Calu3 (cell line): ENCODE data around the gene ANO8. TPM values are rescaled to one million over a fixed set of nuclear protein-coding genes. Genes with fewer than 3 reads are reported as not detected.

Experiments
- BruUV-seq: library from RNA; stranded (reverse); fragments of 400-500 nt; replicated peaks from 2 replicates; lab custom pipeline; 2021; lab: Mats Ljungman, UMichigan
- CTCF ChIA-PET: fragments of 300-600 bp; sonication (Branson Sonifier 250); formaldehyde crosslinking; loops from one replicate; lab custom pipeline; 2022; ENCODE audit warnings: antibody characterized with exemption; lab: Charles Lee
- DNase-seq: peaks from one replicate; pipeline ENCODE4 v3.0.0; 2022
- H3K27ac Mint-ChIP-seq: one replicate; pipeline ENCODE4 v1.8.0; 2022; ENCODE audit warnings: mixed read lengths; ENCODE audit not compliant: unreplicated experiment
- H3K27me3 Mint-ChIP-seq: one replicate; pipeline ENCODE4 v1.8.0; 2022; ENCODE audit warnings: mixed read lengths; ENCODE audit not compliant: unreplicated experiment
- H3K36me3 Mint-ChIP-seq: one replicate; pipeline ENCODE4 v1.8.0; 2022; ENCODE audit warnings: mild to moderate bottlenecking, moderate library complexity, mixed read lengths; ENCODE audit not compliant: insufficient read depth, unreplicated experiment
- H3K4me1 Mint-ChIP-seq: one replicate; pipeline ENCODE4 v1.8.0; 2022; ENCODE audit warnings: mild to moderate bottlenecking, low read depth, mixed read lengths; ENCODE audit not compliant: unreplicated experiment
- H3K4me3 Mint-ChIP-seq: one replicate; pipeline ENCODE4 v1.8.0; 2022; ENCODE audit warnings: mild to moderate bottlenecking, low read depth, moderate library complexity, mixed read lengths; ENCODE audit not compliant: unreplicated experiment
- H3K9me3 Mint-ChIP-seq: one replicate; pipeline ENCODE4 v1.8.0; 2022; ENCODE audit warnings: low read depth, mixed read lengths; ENCODE audit not compliant: unreplicated experiment
- intact Hi-C: fragments of 100-400 bp; cut with micrococcal nuclease; formaldehyde crosslinking; loops from one replicate; pipeline ENCODE4 v1.10.0; 2022; ENCODE audit not compliant: unreplicated experiment
- total RNA-seq: library from RNA; stranded (reverse); gene quantifications from 2 replicates; pipeline ENCODE4 v1.2.3, GENCODE V29; 2022
- TF ChIP-seq, protein P1 (sequence below): fragments of 200-600 bp; IDR thresholded peaks from one replicate; pipeline ENCODE4 v1.8.0; 2022; ENCODE audit warnings: antibody characterized with exemption; ENCODE audit not compliant: unreplicated experiment

The ANO8 gene
- total RNA-seq, 1 experiment from 2014 or later, result 10.5 TPM

DNA sequence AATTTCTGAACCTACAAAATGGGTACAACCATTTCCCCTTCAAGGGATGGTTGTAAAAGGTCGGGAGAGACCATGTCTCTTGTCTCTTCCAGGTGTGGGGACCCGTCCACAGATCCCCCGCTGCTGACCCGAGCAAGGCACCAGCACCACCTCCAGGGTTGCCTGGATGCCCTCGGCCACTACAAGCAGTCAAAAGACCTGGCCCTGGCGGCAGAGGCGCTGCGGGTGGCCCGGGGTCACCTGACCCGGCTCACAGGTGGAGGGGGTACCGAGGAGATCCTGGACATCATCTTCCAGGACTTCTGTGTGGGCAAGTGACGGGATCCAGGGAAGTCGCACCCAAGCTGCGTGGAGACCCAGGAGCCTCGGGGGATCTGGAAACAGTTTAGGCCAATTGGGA is 6.7 kb upstream of the ANO8 start:
- no peak overlapping the region for H3K27ac Mint-ChIP-seq
- H3K9me3 Mint-ChIP-seq, result no peaks in the 10 kb centered on the region
- H3K4me3 Mint-ChIP-seq, result no peak overlapping the region
- BruUV-seq, result no TSS peak
- H3K27me3 Mint-ChIP-seq, result no peaks in the 10 kb centered on the region
- CTCF ChIA-PET, result no interaction called here
- H3K4me1 Mint-ChIP-seq, result no peaks in the 10 kb centered on the region
- intact Hi-C loops, result no loop called here
- TF ChIP-seq, protein P1, sequence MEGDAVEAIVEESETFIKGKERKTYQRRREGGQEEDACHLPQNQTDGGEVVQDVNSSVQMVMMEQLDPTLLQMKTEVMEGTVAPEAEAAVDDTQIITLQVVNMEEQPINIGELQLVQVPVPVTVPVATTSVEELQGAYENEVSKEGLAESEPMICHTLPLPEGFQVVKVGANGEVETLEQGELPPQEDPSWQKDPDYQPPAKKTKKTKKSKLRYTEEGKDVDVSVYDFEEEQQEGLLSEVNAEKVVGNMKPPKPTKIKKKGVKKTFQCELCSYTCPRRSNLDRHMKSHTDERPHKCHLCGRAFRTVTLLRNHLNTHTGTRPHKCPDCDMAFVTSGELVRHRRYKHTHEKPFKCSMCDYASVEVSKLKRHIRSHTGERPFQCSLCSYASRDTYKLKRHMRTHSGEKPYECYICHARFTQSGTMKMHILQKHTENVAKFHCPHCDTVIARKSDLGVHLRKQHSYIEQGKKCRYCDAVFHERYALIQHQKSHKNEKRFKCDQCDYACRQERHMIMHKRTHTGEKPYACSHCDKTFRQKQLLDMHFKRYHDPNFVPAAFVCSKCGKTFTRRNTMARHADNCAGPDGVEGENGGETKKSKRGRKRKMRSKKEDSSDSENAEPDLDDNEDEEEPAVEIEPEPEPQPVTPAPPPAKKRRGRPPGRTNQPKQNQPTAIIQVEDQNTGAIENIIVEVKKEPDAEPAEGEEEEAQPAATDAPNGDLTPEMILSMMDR, result no peak
- peaks cover 36% of the 10 kb centered on the region for H3K36me3 Mint-ChIP-seq
- no peak for DNase-seq

DNA sequence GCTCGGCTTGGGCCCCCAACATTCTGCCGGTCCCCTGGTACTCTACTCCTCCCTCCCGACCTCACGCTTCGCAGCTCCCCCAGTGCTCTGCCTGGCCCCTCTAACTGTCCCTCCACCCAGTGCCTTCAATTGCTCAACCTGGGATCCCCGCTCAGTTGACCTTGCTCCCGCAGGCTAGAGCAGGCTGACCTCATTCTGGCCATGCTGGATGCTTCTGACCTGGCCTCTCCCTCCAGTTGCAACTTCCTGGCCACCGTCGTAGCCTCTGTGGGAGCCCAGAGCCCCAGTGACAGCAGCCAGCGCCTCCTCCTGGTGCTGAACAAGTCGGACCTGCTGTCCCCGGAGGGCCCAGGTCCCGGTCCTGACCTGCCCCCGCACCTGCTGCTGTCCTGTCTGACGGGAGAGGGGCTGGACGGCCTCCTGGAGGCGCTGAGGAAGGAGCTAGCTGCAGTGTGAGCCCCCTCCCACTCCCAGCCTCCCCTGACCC is 6.3 kb upstream of the ANO8 start:
- intact Hi-C loops, result no loop called here
- Mint-ChIP-seq H3K36me3 (peaks cover 32% of the 10 kb centered on the region), H3K9me3 (no peaks in the 10 kb centered on the region), H3K27me3 (no peaks in the 10 kb centered on the region), H3K27ac (no peak overlapping the region), H3K4me3 (no peak overlapping the region), H3K4me1 (no peaks in the 10 kb centered on the region)
- TF ChIP-seq, protein P1, result no peak
- BruUV-seq, result no TSS peak
- no peak for DNase-seq
- CTCF ChIA-PET, result no interaction called here

DNA sequence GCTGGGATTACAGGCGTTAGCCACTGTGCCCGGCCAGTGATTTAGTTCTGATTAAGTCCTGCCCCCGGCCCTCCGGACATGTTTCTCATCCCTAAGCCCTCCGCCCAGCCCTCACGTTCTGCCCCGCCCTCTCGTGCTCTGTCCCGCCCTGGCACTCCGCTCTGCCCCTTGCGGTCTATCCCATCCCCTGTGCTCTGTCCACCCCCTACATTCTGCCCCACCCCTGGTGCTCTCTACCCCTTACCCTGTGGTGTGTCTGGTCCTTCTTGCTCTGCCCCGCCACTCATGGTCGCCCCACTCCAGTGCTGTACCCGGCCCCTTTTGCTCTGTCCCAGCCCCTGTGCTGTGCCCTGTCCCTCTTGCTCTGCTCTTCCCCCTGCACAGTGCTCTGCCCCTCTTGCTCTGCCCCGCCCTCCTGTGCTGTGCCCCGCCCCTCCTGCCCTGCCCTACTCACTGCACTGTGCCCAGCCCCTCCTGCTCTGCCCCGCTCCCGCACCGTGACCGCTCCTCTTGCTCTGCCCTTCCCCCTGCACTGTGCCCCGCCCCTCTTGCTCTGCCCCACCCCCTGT is 5.7 kb upstream of the ANO8 start:
- TF ChIP-seq, protein P1, result no peak
- no TSS peak for BruUV-seq
- intact Hi-C loops, result no loop called here
- Mint-ChIP-seq H3K27me3 (no peaks in the 10 kb centered on the region), H3K4me3 (no peak overlapping the region), H3K36me3 (peaks cover 32% of the 10 kb centered on the region), H3K4me1 (no peaks in the 10 kb centered on the region), H3K9me3 (no peaks in the 10 kb centered on the region), H3K27ac (no peak overlapping the region)
- CTCF ChIA-PET, result no interaction called here
- peak; percentile 47 for DNase-seq

DNA sequence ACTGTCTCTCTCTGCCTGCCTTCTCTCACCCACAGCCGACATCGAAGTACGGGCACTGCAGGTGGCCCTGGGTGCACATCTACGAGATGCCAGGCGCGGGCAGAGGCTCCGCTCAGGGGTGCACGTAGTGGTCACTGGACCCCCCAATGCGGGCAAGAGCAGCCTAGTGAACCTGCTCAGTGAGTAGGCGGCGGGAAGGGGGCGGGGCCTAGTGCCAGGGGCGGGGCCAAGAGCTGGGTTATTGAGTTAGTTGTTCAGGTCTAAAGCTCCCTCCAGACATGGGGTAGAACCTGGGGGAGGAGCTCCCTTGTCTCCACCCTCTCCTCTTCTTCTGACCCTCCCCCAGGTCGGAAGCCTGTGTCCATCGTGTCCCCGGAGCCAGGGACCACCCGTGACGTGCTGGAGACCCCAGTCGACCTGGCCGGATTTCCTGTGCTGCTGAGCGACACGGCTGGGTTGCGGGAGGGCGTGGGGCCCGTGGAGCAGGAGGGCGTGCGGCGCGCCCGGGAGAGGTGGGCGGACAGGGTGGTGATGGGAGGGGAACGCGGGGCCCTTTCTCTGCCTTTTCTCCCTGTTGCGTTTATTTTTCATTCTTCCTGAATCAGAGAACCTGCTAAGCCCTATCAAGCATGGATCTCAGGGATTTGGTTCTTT is 4.6 kb upstream of the ANO8 start:
- Mint-ChIP-seq H3K36me3 (peaks cover 41% of the 10 kb centered on the region), H3K4me3 (no peak overlapping the region), H3K27ac (no peak overlapping the region), H3K27me3 (no peaks in the 10 kb centered on the region), H3K4me1 (no peaks in the 10 kb centered on the region), H3K9me3 (no peaks in the 10 kb centered on the region)
- peak; percentile 17 for DNase-seq
- intact Hi-C loops, result no loop called here
- CTCF ChIA-PET, result no interaction called here
- BruUV-seq, result no TSS peak
- TF ChIP-seq, protein P1, result no peak
